Naive thymus-derived CD4-positive, alpha-beta T cell (primary cell): ENCODE results near the gene HS6ST3. TPM values are rescaled to one million over a fixed set of nuclear protein-coding genes. Genes with fewer than 3 reads are reported as not detected.

Experiments used
- ATAC-seq: fragments of 150-1000 bp; cut with Tn5 transposase; 2 replicates; pipeline ENCODE4 v1.10.0; 2021; ENCODE audit warnings: mild to moderate bottlenecking, moderate library complexity
- CTCF ChIA-PET: fragments of 350-600 bp; sonication (Branson Sonifier 250); formaldehyde crosslinking; loops from one replicate; lab custom pipeline; 2021; ENCODE audit warnings: antibody characterized with exemption; lab: Charles Lee
- POLR2A ChIA-PET: fragments of 350-600 bp; sonication (Branson Sonifier 250); formaldehyde crosslinking; loops from one replicate; lab custom pipeline; 2021; ENCODE audit warnings: antibody characterized with exemption, inconsistent platforms; lab: Charles Lee
- DNase-seq, 9 donors: peaks; one replicate each; pipeline versions ENCODE4 v3.0.0 to v3.0.0-alpha.2; 2020 to 2022; ENCODE audit warnings: mixed read lengths in 1 of 9
- H3K27ac ChIP-seq: one replicate; pipeline ENCODE4 v1.7.0; 2013; ENCODE audit warnings: mild to moderate bottlenecking, low read depth, low read length, moderate library complexity
- H3K27me3 ChIP-seq, 2 donors: one replicate each; pipeline ENCODE4 v1.7.0; 2013; ENCODE audit warnings: low read length in 2 of 2, mild to moderate bottlenecking in 2 of 2, moderate library complexity in 2 of 2; ENCODE audit not compliant: control insufficient read depth in 2 of 2, insufficient read depth in 2 of 2
- H3K36me3 ChIP-seq, 3 experiments: 1 replicate in 2 of 3; 2 replicates in 1 of 3; pipeline ENCODE4 v1.7.0; 2013; ENCODE audit warnings: low read length in 3 of 3, mild to moderate bottlenecking in 3 of 3, moderate library complexity in 1 of 3; ENCODE audit not compliant: insufficient read depth in 3 of 3, control insufficient read depth in 2 of 3
- H3K4me1 ChIP-seq, 2 donors: one replicate each; pipeline ENCODE4 v1.7.0; 2013; ENCODE audit warnings: low read length in 2 of 2, mild to moderate bottlenecking in 2 of 2, moderate library complexity in 1 of 2; ENCODE audit not compliant: control insufficient read depth in 2 of 2, insufficient read depth in 2 of 2
- H3K4me3 ChIP-seq: 2 replicates; pipeline ENCODE4 v1.7.0; 2013; ENCODE audit warnings: mild to moderate bottlenecking, low read length
- H3K9me3 ChIP-seq, 3 experiments: 1 replicate in 2 of 3; 2 replicates in 1 of 3; pipeline ENCODE4 v1.7.0; 2013; ENCODE audit warnings: low read length in 3 of 3; ENCODE audit not compliant: control insufficient read depth in 2 of 3
- H3K27ac Mint-ChIP-seq, 9 donors: one replicate each; pipeline ENCODE4 v1.8.0; 2020 to 2022; ENCODE audit warnings: mixed read lengths in 9 of 9, mild to moderate bottlenecking in 8 of 9, moderate library complexity in 5 of 9, inconsistent platforms in 2 of 9
- H3K27me3 Mint-ChIP-seq, 5 donors: one replicate each; pipeline ENCODE4 v1.8.0; 2021 to 2022; ENCODE audit warnings: mixed read lengths in 5 of 5, mild to moderate bottlenecking in 1 of 5
- H3K36me3 Mint-ChIP-seq, 5 donors: one replicate each; pipeline ENCODE4 v1.8.0; 2020 to 2022; ENCODE audit warnings: mixed read lengths in 5 of 5, mild to moderate bottlenecking in 3 of 5, inconsistent platforms in 1 of 5
- H3K4me1 Mint-ChIP-seq, 7 donors: one replicate each; pipeline ENCODE4 v1.8.0; 2020 to 2022; ENCODE audit warnings: mixed read lengths in 7 of 7, mild to moderate bottlenecking in 3 of 7, inconsistent platforms in 1 of 7
- H3K4me3 Mint-ChIP-seq, 10 donors: one replicate each; pipeline ENCODE4 v1.8.0; 2020 to 2022; ENCODE audit warnings: mild to moderate bottlenecking in 10 of 10, mixed read lengths in 10 of 10, moderate library complexity in 6 of 10, inconsistent platforms in 2 of 10
- H3K9me3 Mint-ChIP-seq, 11 donors: one replicate each; pipeline ENCODE4 v1.8.0; 2020 to 2022; ENCODE audit warnings: mixed read lengths in 11 of 11, mild to moderate bottlenecking in 4 of 11, inconsistent platforms in 1 of 11, moderate library complexity in 1 of 11
- intact Hi-C, 2 donors: fragments of 100-400 bp; cut with micrococcal nuclease; formaldehyde crosslinking; loops; one replicate each; pipeline ENCODE4 v1.15.1; 2023
- polyA plus RNA-seq, 2 donors: library from polyadenylated mRNA; unstranded; fragments of 300-500 nt; fragmentation: Illumina TruSeq; gene quantifications; one replicate each; pipeline ENCODE4 v1.2.3, GENCODE V29; 2021
- total RNA-seq, 6 experiments: library from RNA in 5 of 6; stranded (reverse) in 5 of 6; gene quantifications; 1 replicate in 5 of 6; 2 replicates in 1 of 6; pipeline ENCODE4 v1.2.3 and lab custom pipeline; 2021 to 2026

The HS6ST3 gene
- total and polyA plus RNA-seq, 7 experiments from 2014 or later = not detected

GRCh38 chr13:96377835-96378234 is 287.9 kb downstream of the HS6ST3 start:
- ChIA-PET CTCF (interaction anchor here (0.7 kb wide), 1 partner anchor 7 kb away, joined by 3 read pairs; no protein-coding TSS in a partner anchor), POLR2A (no interaction called here)

GRCh38 chr13:96379967-96380366 is 290.1 kb downstream of the HS6ST3 start:
- Mint-ChIP-seq H3K27ac (no peak overlapping the region), H3K9me3 (peaks cover 0 to 13% (median 2%) of the 10 kb centered on the region in 11 donors), H3K36me3 (no peaks in the 10 kb centered on the region), H3K27me3 (no peaks in the 10 kb centered on the region), H3K4me1 (no peaks in the 10 kb centered on the region), H3K4me3 (no peak overlapping the region)
- Histone ChIP-seq H3K36me3 (no peaks in the 10 kb centered on the region), H3K9me3 (no peaks in the 10 kb centered on the region), H3K4me1 (no peaks in the 10 kb centered on the region), H3K27me3 (no peaks in the 10 kb centered on the region), H3K27ac (no peak overlapping the region), H3K4me3 (no peak overlapping the region)
- DNase-seq (no peak), ATAC-seq (no peak)
- CTCF ChIA-PET = no interaction called here
- intact Hi-C loops = no loop called here
- POLR2A ChIA-PET = no interaction called here

More at GRCh38 chr13:96377835-96378234, 287.9 kb downstream of the HS6ST3 start:
- no peaks in the 10 kb centered on the region for H3K9me3 ChIP-seq
- no peaks in the 10 kb centered on the region for H3K36me3 ChIP-seq
- no peak overlapping the region for H3K4me3 ChIP-seq
- DNase-seq (no peak), ATAC-seq (no peak)
- no peaks in the 10 kb centered on the region for H3K36me3 Mint-ChIP-seq
- no peaks in the 10 kb centered on the region for H3K27me3 Mint-ChIP-seq
- H3K4me1 ChIP-seq = no peaks in the 10 kb centered on the region
- no peaks in the 10 kb centered on the region for H3K4me1 Mint-ChIP-seq
- no peaks in the 10 kb centered on the region for H3K27me3 ChIP-seq
- peaks cover 0 to 14% (median 5%) of the 10 kb centered on the region in 11 donors for H3K9me3 Mint-ChIP-seq
- H3K27ac Mint-ChIP-seq = no peak overlapping the region
- H3K27ac ChIP-seq = no peak overlapping the region
- intact Hi-C loops = no loop called here
- no peak overlapping the region for H3K4me3 Mint-ChIP-seq

- no peaks in the 10 kb centered on the region for H3K36me3 ChIP-seq
- Mint-ChIP-seq H3K9me3 (peaks cover 0 to 11% (median 0%) of the 10 kb centered on the region in 11 donors), H3K36me3 (no peaks in the 10 kb centered on the region), H3K27me3 (no peaks in the 10 kb centered on the region), H3K4me1 (no peaks in the 10 kb centered on the region), H3K27ac (no peak overlapping the region), H3K4me3 (no peak overlapping the region)
- no peaks in the 10 kb centered on the region for H3K4me1 ChIP-seq
- ATAC-seq (no peak), DNase-seq (no peak)
- no peaks in the 10 kb centered on the region for H3K9me3 ChIP-seq
- CTCF ChIA-PET = no interaction called here
- no peak overlapping the region for H3K27ac ChIP-seq
- intact Hi-C loops = no loop called here
- H3K27me3 ChIP-seq = no peaks in the 10 kb centered on the region
- POLR2A ChIA-PET = no interaction called here
- no peak overlapping the region for H3K4me3 ChIP-seq
These were observed 291.8 kb downstream of the HS6ST3 start for GRCh38 chr13:96381681-96382080.

GRCh38 chr13:96388598-96388997 is 298.7 kb downstream of the HS6ST3 start:
- no peaks in the 10 kb centered on the region for H3K9me3 ChIP-seq
- Mint-ChIP-seq H3K27me3 (no peaks in the 10 kb centered on the region), H3K27ac (no peak overlapping the region), H3K36me3 (no peaks in the 10 kb centered on the region), H3K9me3 (peaks cover 0 to 14% (median 5%) of the 10 kb centered on the region in 11 donors), H3K4me3 (no peak overlapping the region), H3K4me1 (no peaks in the 10 kb centered on the region)
- no peak overlapping the region for H3K4me3 ChIP-seq
- H3K27ac ChIP-seq = no peak overlapping the region
- no peaks in the 10 kb centered on the region for H3K36me3 ChIP-seq
- no peaks in the 10 kb centered on the region for H3K27me3 ChIP-seq
- no peaks in the 10 kb centered on the region for H3K4me1 ChIP-seq
- ChIA-PET CTCF (no interaction called here), POLR2A (no interaction called here)
- DNase-seq = no peak
- intact Hi-C loops = no loop called here
- no peak for ATAC-seq

- H3K27ac Mint-ChIP-seq = no peak overlapping the region
- H3K9me3 Mint-ChIP-seq = peaks cover 0 to 14% (median 7%) of the 10 kb centered on the region in 11 donors
- no peaks in the 10 kb centered on the region for H3K4me1 Mint-ChIP-seq
- H3K4me3 ChIP-seq = no peak overlapping the region
- CTCF ChIA-PET = no interaction called here
- H3K27ac ChIP-seq = no peak overlapping the region
- POLR2A ChIA-PET = no interaction called here
- peaks cover 0 to 4% (median 0%) of the 10 kb centered on the region in 5 donors for H3K27me3 Mint-ChIP-seq
- H3K9me3 ChIP-seq = no peaks in the 10 kb centered on the region
- H3K4me3 Mint-ChIP-seq = no peak overlapping the region
- no peaks in the 10 kb centered on the region for H3K36me3 Mint-ChIP-seq
- intact Hi-C loops = no loop called here
- H3K27me3 ChIP-seq = no peaks in the 10 kb centered on the region
- no peak for ATAC-seq
- no peaks in the 10 kb centered on the region for H3K4me1 ChIP-seq
- H3K36me3 ChIP-seq = no peaks in the 10 kb centered on the region
- DNase-seq = no peak
These were observed 301.7 kb downstream of the HS6ST3 start for GRCh38 chr13:96391606-96392005.

- no peaks in the 10 kb centered on the region for H3K36me3 Mint-ChIP-seq
- no peaks in the 10 kb centered on the region for H3K4me1 ChIP-seq
- no peak overlapping the region for H3K27ac ChIP-seq
- intact Hi-C loops = no loop called here
- no peaks in the 10 kb centered on the region for H3K4me1 Mint-ChIP-seq
- H3K9me3 ChIP-seq = no peaks in the 10 kb centered on the region
- no peaks in the 10 kb centered on the region for H3K27me3 ChIP-seq
- DNase-seq = no peak
- no peak overlapping the region for H3K4me3 ChIP-seq
- ChIA-PET CTCF (no interaction called here), POLR2A (no interaction called here)
- peaks cover 0 to 8% (median 2%) of the 10 kb centered on the region in 11 donors for H3K9me3 Mint-ChIP-seq
- H3K36me3 ChIP-seq = no peaks in the 10 kb centered on the region
- H3K4me3 Mint-ChIP-seq = no peak overlapping the region
- ATAC-seq = peak; percentile 64
- H3K27ac Mint-ChIP-seq = no peak overlapping the region
- H3K27me3 Mint-ChIP-seq = peaks cover 0 to 5% (median 0%) of the 10 kb centered on the region in 5 donors
These were observed 307.9 kb downstream of the HS6ST3 start for GRCh38 chr13:96397807-96398206.

- Mint-ChIP-seq H3K9me3 (peaks cover 0 to 10% (median 1%) of the 10 kb centered on the region in 11 donors), H3K4me1 (no peaks in the 10 kb centered on the region), H3K27me3 (peaks cover 0 to 5% (median 0%) of the 10 kb centered on the region in 5 donors), H3K36me3 (no peaks in the 10 kb centered on the region), H3K4me3 (no peak overlapping the region), H3K27ac (no peak overlapping the region)
- POLR2A ChIA-PET = no interaction called here
- ATAC-seq (peak; percentile 19), DNase-seq (no peak)
- CTCF ChIA-PET = no interaction called here
- Histone ChIP-seq H3K4me1 (no peaks in the 10 kb centered on the region), H3K9me3 (no peaks in the 10 kb centered on the region), H3K4me3 (no peak overlapping the region), H3K27ac (no peak overlapping the region), H3K27me3 (no peaks in the 10 kb centered on the region), H3K36me3 (no peaks in the 10 kb centered on the region)
- intact Hi-C loops = no loop called here
These were observed 308.6 kb downstream of the HS6ST3 start for GRCh38 chr13:96398486-96398885.
